LNCAP (cell line): ENCODE measurements around the gene CCDC177.

Experiments
- CTCF ChIP-seq: fragments of 450-650 bp; IDR thresholded peaks from 2 replicates; pipeline ENCODE4 v1.5.1; 2017; ENCODE audit warnings: mild to moderate bottlenecking

The CCDC177 gene

GRCh38 chr14:69527635-69528034 is 47.0 kb downstream of the CCDC177 start:
- TF ChIP-seq CTCF, result no peak

- TF ChIP-seq CTCF, result no peak
These were observed 48.8 kb downstream of the CCDC177 start for GRCh38 chr14:69525896-69526295.

GRCh38 chr14:69522026-69522425 is 52.6 kb downstream of the CCDC177 start:
- TF ChIP-seq CTCF, result no peak
